Medulla oblongata (tissue), 1 donor: ENCODE data around the gene OPN1SW.
A peak's percentile ranks its signal among the peaks of the same experiment; 100 is the strongest.

Source experiments
- DNase-seq: peaks from one replicate; pipeline ENCODE4 v3.0.0-alpha.2; 2015; ENCODE audit errors: extremely low spot score

Gene OPN1SW

GRCh38 chr7:128759242-128759641, 16.4 kb downstream of the OPN1SW start:
- DNase-seq, result no peak

- DNase-seq, result no peak
Measured at GRCh38 chr7:128758553-128758952, 17.0 kb downstream of the OPN1SW start.

GRCh38 chr7:128757203-128757602, 18.4 kb downstream of the OPN1SW start:
- no peak for DNase-seq

- DNase-seq, result peak; percentile 27
Measured at GRCh38 chr7:128755819-128756476, 19.6 kb downstream of the OPN1SW start.

- no peak for DNase-seq
Measured at GRCh38 chr7:128755075-128755818, 20.3 kb downstream of the OPN1SW start.

- DNase-seq, result no peak
Measured at GRCh38 chr7:128752251-128752650, 23.3 kb downstream of the OPN1SW start.

GRCh38 chr7:128747327-128748079, 28.1 kb downstream of the OPN1SW start:
- DNase-seq, result no peak

- DNase-seq, result no peak
Measured at GRCh38 chr7:128745706-128746105, 29.9 kb downstream of the OPN1SW start.

GRCh38 chr7:128744366-128744905, 31.2 kb downstream of the OPN1SW start:
- DNase-seq, result no peak

- no peak for DNase-seq
Measured at GRCh38 chr7:128743112-128743772, 32.4 kb downstream of the OPN1SW start.

- DNase-seq, result no peak
Measured at GRCh38 chr7:128742206-128742605, 33.4 kb downstream of the OPN1SW start.

GRCh38 chr7:128741491-128741890, 34.1 kb downstream of the OPN1SW start:
- no peak for DNase-seq

GRCh38 chr7:128740996-128741395, 34.6 kb downstream of the OPN1SW start:
- no peak for DNase-seq

GRCh38 chr7:128739990-128740682, 35.5 kb downstream of the OPN1SW start:
- no peak for DNase-seq

- peak; percentile 98 for DNase-seq
Measured at GRCh38 chr7:128739048-128739962, 36.3 kb downstream of the OPN1SW start, which contains the start of gene CALU. TSS of gene CALU (plus strand) at chr7:128739359. CDS start at chr7:128748584, 9,225 bp downstream.

- no peak for DNase-seq
Measured at GRCh38 chr7:128738570-128739047, 37.0 kb downstream of the OPN1SW start.

- DNase-seq, result no peak
Measured at GRCh38 chr7:128737867-128738385, 37.7 kb downstream of the OPN1SW start.

- no peak for DNase-seq
Measured at GRCh38 chr7:128737441-128737840, 38.2 kb downstream of the OPN1SW start.

GRCh38 chr7:128735436-128735835, 40.2 kb downstream of the OPN1SW start:
- DNase-seq, result no peak

- no peak for DNase-seq
Measured at GRCh38 chr7:128734890-128735289, 40.7 kb downstream of the OPN1SW start.
